Astrocyte of the spinal cord (primary cell): ENCODE data around the gene CDKAL1.
A peak's percentile ranks its signal among the peaks of the same experiment; 100 is the strongest.

ENCODE experiments used
- DNase-seq: peaks from one replicate; pipeline ENCODE4 v3.0.0; 2011; ENCODE audit warnings: low read depth, low spot score
- H3K4me3 ChIP-seq: 2 replicates; pipeline ENCODE4 v1.5.1; 2011; ENCODE audit warnings: low read depth, mild to moderate bottlenecking, low read length, moderate library complexity
- CTCF ChIP-seq: IDR thresholded peaks from 2 replicates; pipeline ENCODE4 v1.5.1; 2012; ENCODE audit warnings: low read depth, mild to moderate bottlenecking, low read length, inconsistent platforms
- in situ Hi-C: cut with HindIII; loops from 2 replicates; pipeline ENCODE4 v1.10.0; 2017; ENCODE audit warnings: low sequenced_read_pairs

The CDKAL1 gene

GRCh38 chr6:20906945-20907344 lies 372.7 kb downstream of the CDKAL1 start:
- TF ChIP-seq CTCF = no peak
- no peak overlapping the region for H3K4me3 ChIP-seq
- peak; percentile 54 for DNase-seq
- in situ Hi-C loops = no loop called here

GRCh38 chr6:20907486-20908071 lies 373.3 kb downstream of the CDKAL1 start:
- DNase-seq = no peak
- in situ Hi-C loops = no loop called here
- H3K4me3 ChIP-seq = no peak overlapping the region
- no peak for TF ChIP-seq CTCF

- in situ Hi-C loops = no loop called here
- H3K4me3 ChIP-seq = no peak overlapping the region
- no peak for DNase-seq
- no peak for TF ChIP-seq CTCF
These were observed 375.4 kb downstream of the CDKAL1 start for GRCh38 chr6:20909621-20910020.

- no peak overlapping the region for H3K4me3 ChIP-seq
- no peak for DNase-seq
- in situ Hi-C loops = no loop called here
- TF ChIP-seq CTCF = no peak
These were observed 377.5 kb downstream of the CDKAL1 start for GRCh38 chr6:20911712-20912111.

- no peak for DNase-seq
- H3K4me3 ChIP-seq = no peak overlapping the region
- no peak for TF ChIP-seq CTCF
- in situ Hi-C loops = no loop called here
These were observed 380.9 kb downstream of the CDKAL1 start for GRCh38 chr6:20915156-20915555.

- no peak overlapping the region for H3K4me3 ChIP-seq
- in situ Hi-C loops = no loop called here
These were observed 381.4 kb downstream of the CDKAL1 start for GRCh38 chr6:20915626-20916025.

More at GRCh38 chr6:20915626-20916025, 381.4 kb downstream of the CDKAL1 start:
- DNase-seq = no peak
- TF ChIP-seq CTCF = no peak
